ENCODE results near the gene RBBP8NL. TPM values are rescaled to one million over a fixed set of nuclear protein-coding genes. Genes with fewer than 3 reads are reported as not detected.
A peak's percentile ranks its signal among the peaks of the same experiment; 100 is the strongest.

RBBP8NL gene
- total and polyA plus RNA-seq, 12 donors = not detected

GRCh38 chr20:62364911-62365736, 62.2 kb downstream of the RBBP8NL start:
- H3K27ac ChIP-seq = peak overlapping the region; percentile 80 to 94 (median 90)
- no peaks in the 10 kb centered on the region for H3K9me3 ChIP-seq (replicated peaks in 1 of 3)
- H3K27me3 ChIP-seq = no peaks in the 10 kb centered on the region
- 47 to 61% (median 49%) methylated on average over 10 to 27 of the region's 27 CpGs for WGBS, 4 donors
- intact Hi-C loops (cut with DNase I) = loop anchor here in 1 of 2 donors (5.0 kb wide), 1 partner anchor 63 kb away; the partner anchor contains the start of gene ADRM1
- H3K4me1 ChIP-seq (replicated peaks in 1 of 2) = peaks cover 55 to 56% of the 10 kb centered on the region in 2 donors
- peak overlapping the region in 1 of 4 donors; percentile 99 for H3K4me3 ChIP-seq
- peaks cover 0 to 4% of the 10 kb centered on the region in 2 donors for H3K36me3 ChIP-seq (replicated peaks in 1 of 2)
- no peak for TF ChIP-seq CTCF (IDR thresholded peaks at IDR 0.05)
- TF ChIP-seq POLR2A (IDR thresholded peaks at IDR 0.05) = peak; percentile 25 to 95
- DNase-seq = peak; percentile 80 to 96 (median 94)

- intact Hi-C loops (cut with DNase I) = no loop called here
- TF ChIP-seq CTCF (IDR thresholded peaks at IDR 0.05) = no peak
- peak overlapping the region in 4 of 5 donors; percentile 81 to 94 (median 91) for H3K27ac ChIP-seq
- DNase-seq = peak in 5 of 7 donors; percentile 38 to 75 (median 66)
- H3K27me3 ChIP-seq = no peaks in the 10 kb centered on the region
- H3K4me1 ChIP-seq (replicated peaks in 1 of 2) = peaks cover 46 to 48% of the 10 kb centered on the region in 2 donors
- 64 to 70% (median 66%) methylated on average over 19 to 22 of the region's 22 CpGs for WGBS, 4 donors
- peaks cover 0 to 4% of the 10 kb centered on the region in 2 donors for H3K36me3 ChIP-seq (replicated peaks in 1 of 2)
- H3K9me3 ChIP-seq (replicated peaks in 1 of 3) = no peaks in the 10 kb centered on the region
- H3K4me3 ChIP-seq = peak overlapping the region in 1 of 4 donors; percentile 99
These were observed 63.2 kb downstream of the RBBP8NL start for GRCh38 chr20:62363920-62364851.

DNA sequence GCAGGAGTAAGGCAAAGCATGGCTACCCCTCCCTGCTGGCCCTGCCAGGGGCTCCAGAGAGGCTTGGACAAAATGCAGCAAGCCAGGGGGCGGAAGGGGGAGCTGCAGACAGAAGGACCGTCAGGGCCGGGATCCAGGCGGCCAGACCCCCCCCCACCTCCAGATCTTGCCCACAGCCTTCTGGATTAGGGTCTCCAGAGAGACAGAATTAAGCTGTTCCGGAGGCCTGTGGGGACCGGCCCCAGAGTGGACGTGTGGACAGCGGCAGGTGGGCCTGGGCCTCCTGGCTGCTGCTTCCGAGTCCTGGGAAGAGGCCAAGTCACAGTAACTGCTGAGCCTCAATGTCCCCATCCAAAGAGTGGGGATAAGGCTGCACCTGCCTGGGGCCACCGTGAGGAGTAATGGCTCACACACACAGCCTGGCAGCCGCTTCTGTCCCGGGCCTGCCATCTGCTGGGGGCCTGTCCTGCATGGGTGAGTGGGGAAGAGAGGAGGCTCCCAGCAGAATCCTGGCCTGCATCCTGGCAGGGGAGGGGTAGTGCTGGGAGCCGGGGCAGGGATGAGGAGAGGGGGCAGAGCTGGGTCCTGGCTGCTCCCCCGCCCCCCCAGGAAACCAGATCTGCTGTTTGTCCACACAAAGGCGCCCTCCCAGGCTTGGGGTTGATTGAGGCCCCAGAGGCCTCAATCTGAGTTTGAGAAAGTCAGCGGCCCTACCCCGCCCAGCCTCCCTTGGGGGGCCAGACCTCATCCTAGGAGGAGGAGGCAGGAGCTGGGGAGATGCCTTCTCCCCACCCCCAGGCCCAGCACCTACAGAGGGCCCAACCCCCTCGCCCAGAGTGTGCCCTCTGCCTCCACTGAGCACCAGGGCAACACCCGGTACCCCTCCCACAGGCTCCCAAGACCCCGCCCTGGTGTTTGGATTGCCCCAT, 64.1 kb downstream of the RBBP8NL start:
- Histone ChIP-seq H3K27me3 (no peaks in the 10 kb centered on the region), H3K4me3 (no peak overlapping the region), H3K36me3 (replicated peaks in 1 of 2) (peaks cover 0 to 4% of the 10 kb centered on the region in 2 donors), H3K9me3 (replicated peaks in 1 of 3) (no peaks in the 10 kb centered on the region), H3K27ac (peak overlapping the region in 1 of 5 donors; percentile 92), H3K4me1 (replicated peaks in 1 of 2) (peaks cover 46 to 48% of the 10 kb centered on the region in 2 donors)
- WGBS, 4 donors = 77 to 82% (median 79%) methylated on average over 12 to 20 of the region's 20 CpGs
- DNase-seq = peak in 4 of 7 donors; percentile 8 to 27 (median 18)
- intact Hi-C loops (cut with DNase I) = no loop called here
- TF ChIP-seq POLR2A (IDR thresholded peaks at IDR 0.05) = no peak
- TF ChIP-seq CTCF (IDR thresholded peaks at IDR 0.05) = no peak

All from adrenal gland (tissue), 12 donors.